BE2C (cell line): ENCODE data around the gene TMOD2. TPM values are rescaled to one million over a fixed set of nuclear protein-coding genes. Genes with fewer than 3 reads are reported as not detected.

Experiments used
- DNase-seq: peaks from one replicate; pipeline ENCODE4 v3.0.0-alpha.2; 2020
- H3K27me3 ChIP-seq: fragments of 250-450 bp; sonication (Bioruptor Pico); 2 replicates; pipeline ENCODE4 v1.5.1; 2020; ENCODE audit warnings: mild to moderate bottlenecking
- H3K36me3 ChIP-seq: fragments of 250-450 bp; sonication (Bioruptor Pico); 2 replicates; pipeline ENCODE4 v1.5.1; 2020; ENCODE audit warnings: mild to moderate bottlenecking
- H3K4me1 ChIP-seq: fragments of 250-450 bp; sonication (Bioruptor Pico); 2 replicates; pipeline ENCODE4 v1.5.1; 2020
- H3K4me3 ChIP-seq: 2 replicates; pipeline ENCODE4 v1.5.1; 2011; ENCODE audit warnings: low read depth, low read length
- H3K9me3 ChIP-seq: fragments of 250-450 bp; sonication (Bioruptor Pico); 2 replicates; pipeline ENCODE4 v1.5.1; 2020
- polyA plus RNA-seq: library from polyadenylated mRNA; unstranded; fragments of >200 nt; gene quantifications from one replicate; pipeline ENCODE4 v1.2.1, GENCODE V29; 2012; ENCODE audit warnings: low read depth, missing spikeins; ENCODE audit not compliant: insufficient read length, insufficient read depth
- TF ChIP-seq, protein P1 (sequence below): IDR thresholded peaks from 2 replicates; pipeline ENCODE4 v1.5.1; 2012; ENCODE audit warnings: mild to moderate bottlenecking, low read depth, low read length

Gene TMOD2
- 12.9 TPM for polyA plus RNA-seq

- H3K27me3 ChIP-seq = no peaks in the 10 kb centered on the region
- TF ChIP-seq, protein P1, sequence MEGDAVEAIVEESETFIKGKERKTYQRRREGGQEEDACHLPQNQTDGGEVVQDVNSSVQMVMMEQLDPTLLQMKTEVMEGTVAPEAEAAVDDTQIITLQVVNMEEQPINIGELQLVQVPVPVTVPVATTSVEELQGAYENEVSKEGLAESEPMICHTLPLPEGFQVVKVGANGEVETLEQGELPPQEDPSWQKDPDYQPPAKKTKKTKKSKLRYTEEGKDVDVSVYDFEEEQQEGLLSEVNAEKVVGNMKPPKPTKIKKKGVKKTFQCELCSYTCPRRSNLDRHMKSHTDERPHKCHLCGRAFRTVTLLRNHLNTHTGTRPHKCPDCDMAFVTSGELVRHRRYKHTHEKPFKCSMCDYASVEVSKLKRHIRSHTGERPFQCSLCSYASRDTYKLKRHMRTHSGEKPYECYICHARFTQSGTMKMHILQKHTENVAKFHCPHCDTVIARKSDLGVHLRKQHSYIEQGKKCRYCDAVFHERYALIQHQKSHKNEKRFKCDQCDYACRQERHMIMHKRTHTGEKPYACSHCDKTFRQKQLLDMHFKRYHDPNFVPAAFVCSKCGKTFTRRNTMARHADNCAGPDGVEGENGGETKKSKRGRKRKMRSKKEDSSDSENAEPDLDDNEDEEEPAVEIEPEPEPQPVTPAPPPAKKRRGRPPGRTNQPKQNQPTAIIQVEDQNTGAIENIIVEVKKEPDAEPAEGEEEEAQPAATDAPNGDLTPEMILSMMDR = no peak
- no peaks in the 10 kb centered on the region; the same call in 1 of the 2 replicates for H3K9me3 ChIP-seq
- peak; percentile 65 for DNase-seq
- H3K4me1 ChIP-seq = no peaks in the 10 kb centered on the region; the same call in none of the 2 replicates
- peak within 1 kb of the TSS; percentile 81 for H3K4me3 ChIP-seq
- no peaks in the 10 kb centered on the region for H3K36me3 ChIP-seq
Measured at GRCh38 chr15:51750792-51751696, at the start of gene TMOD2. Gene TMOD2, plus strand, starts transcription at chr15:51751597. Its CDS starts 14,845 bp downstream, at chr15:51766442.

DNA sequence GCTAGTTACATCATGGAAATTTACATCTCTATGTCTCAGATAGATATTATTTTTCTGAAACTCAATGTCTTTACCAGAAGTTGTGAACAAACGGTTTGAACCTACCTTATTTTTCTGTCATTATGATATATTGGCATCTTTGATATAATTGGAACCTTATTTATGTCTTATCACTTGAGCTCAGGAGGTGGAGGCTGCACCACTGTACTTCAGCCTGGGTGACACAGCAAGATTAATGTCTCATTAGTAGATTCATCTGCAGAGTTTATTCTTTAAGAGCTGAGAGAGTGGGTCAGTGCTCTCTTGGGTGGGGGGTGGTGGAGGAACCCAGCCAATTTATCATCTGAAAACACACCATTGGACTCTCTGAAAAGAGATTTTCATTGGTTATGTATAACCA, 48.7 kb upstream of the TMOD2 start:
- Histone ChIP-seq H3K36me3 (peaks cover 63% of the 10 kb centered on the region), H3K9me3 (no peaks in the 10 kb centered on the region), H3K27me3 (no peaks in the 10 kb centered on the region), H3K4me1 (peaks cover 10% of the 10 kb centered on the region), H3K4me3 (no peak overlapping the region)
- DNase-seq = no peak
- TF ChIP-seq, protein P1 = no peak

DNA sequence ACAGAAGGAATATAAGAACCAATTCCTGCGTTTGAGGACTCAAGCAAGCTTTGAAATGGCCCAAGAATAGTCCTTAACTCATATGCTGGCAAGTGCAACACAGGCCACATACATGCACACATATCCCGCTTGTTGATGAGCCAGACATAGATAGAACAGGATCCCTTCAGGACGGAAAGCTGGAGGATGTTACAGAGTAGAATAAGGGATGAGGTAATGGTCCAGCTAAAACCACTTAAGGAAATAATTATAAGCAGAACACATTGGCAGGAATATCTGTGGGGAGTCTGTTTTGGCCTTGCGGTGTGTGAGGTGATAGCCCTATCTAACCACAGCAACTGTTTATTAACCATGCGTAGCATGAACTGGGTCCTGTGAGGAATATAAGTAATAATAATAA, 45.1 kb upstream of the TMOD2 start:
- DNase-seq = peak; percentile 61
- Histone ChIP-seq H3K27me3 (no peaks in the 10 kb centered on the region), H3K9me3 (no peaks in the 10 kb centered on the region), H3K36me3 (peaks cover 40% of the 10 kb centered on the region), H3K4me3 (no peak overlapping the region), H3K4me1 (peaks cover 10% of the 10 kb centered on the region)
- TF ChIP-seq, protein P1 = no peak

DNA sequence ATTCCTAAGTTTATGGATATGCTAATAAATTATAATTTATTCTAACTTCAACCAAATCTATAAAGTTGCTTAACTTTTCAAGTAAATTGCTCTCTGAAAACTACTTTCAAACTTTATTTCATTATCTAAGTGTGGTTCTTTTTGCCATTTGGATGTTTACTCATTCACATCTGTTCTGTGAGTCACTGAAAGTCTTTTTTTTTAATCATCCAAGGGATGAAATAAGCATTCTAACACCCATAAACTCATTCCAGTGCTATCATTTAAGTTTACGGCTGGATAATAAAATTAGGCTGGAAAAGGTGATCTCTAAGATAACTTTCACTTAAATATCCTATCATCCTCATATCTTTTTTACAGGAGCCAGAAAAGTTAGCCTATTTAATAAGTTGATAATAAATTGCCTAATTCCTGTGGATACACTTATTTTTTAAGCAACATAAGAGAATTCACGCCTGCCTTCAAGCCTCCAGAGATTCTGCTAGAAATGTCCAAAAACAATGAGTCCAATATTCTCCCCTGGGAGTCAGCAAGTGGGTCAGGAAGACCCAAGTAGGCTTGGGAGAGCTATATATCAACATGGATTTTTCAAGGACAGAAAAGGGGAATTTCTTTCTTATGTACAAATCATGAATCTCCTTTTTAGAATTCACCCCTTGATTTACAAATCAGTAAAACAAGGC, 44.3 kb upstream of the TMOD2 start:
- H3K27me3 ChIP-seq = no peaks in the 10 kb centered on the region
- no peak overlapping the region for H3K4me3 ChIP-seq
- no peak for DNase-seq
- H3K36me3 ChIP-seq = peaks cover 38% of the 10 kb centered on the region
- H3K4me1 ChIP-seq = peaks cover 10% of the 10 kb centered on the region
- no peaks in the 10 kb centered on the region for H3K9me3 ChIP-seq
- TF ChIP-seq, protein P1 = no peak

- no peaks in the 10 kb centered on the region for H3K27me3 ChIP-seq
- H3K4me1 ChIP-seq = peaks cover 10% of the 10 kb centered on the region
- H3K4me3 ChIP-seq = no peak overlapping the region
- TF ChIP-seq, protein P1 = no peak
- H3K36me3 ChIP-seq = peaks cover 41% of the 10 kb centered on the region
- DNase-seq = no peak
- no peaks in the 10 kb centered on the region for H3K9me3 ChIP-seq
Measured at GRCh38 chr15:51708013-51708412, 43.4 kb upstream of the TMOD2 start.

- DNase-seq = no peak
- Histone ChIP-seq H3K9me3 (no peaks in the 10 kb centered on the region), H3K36me3 (peaks cover 48% of the 10 kb centered on the region), H3K27me3 (no peaks in the 10 kb centered on the region), H3K4me1 (peaks cover 17% of the 10 kb centered on the region), H3K4me3 (no peak overlapping the region)
- TF ChIP-seq, protein P1 = no peak
Measured at GRCh38 chr15:51709031-51709430, 42.4 kb upstream of the TMOD2 start.
